CD1c-positive myeloid dendritic cell (primary cell): ENCODE data around the gene HMX2.

Source experiments
- DNase-seq: peaks from one replicate; pipeline ENCODE4 v3.0.0-alpha.2; 2016; ENCODE audit errors: extremely low spot score

Gene HMX2, protein sequence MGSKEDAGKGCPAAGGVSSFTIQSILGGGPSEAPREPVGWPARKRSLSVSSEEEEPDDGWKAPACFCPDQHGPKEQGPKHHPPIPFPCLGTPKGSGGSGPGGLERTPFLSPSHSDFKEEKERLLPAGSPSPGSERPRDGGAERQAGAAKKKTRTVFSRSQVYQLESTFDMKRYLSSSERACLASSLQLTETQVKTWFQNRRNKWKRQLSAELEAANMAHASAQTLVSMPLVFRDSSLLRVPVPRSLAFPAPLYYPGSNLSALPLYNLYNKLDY

DNA sequence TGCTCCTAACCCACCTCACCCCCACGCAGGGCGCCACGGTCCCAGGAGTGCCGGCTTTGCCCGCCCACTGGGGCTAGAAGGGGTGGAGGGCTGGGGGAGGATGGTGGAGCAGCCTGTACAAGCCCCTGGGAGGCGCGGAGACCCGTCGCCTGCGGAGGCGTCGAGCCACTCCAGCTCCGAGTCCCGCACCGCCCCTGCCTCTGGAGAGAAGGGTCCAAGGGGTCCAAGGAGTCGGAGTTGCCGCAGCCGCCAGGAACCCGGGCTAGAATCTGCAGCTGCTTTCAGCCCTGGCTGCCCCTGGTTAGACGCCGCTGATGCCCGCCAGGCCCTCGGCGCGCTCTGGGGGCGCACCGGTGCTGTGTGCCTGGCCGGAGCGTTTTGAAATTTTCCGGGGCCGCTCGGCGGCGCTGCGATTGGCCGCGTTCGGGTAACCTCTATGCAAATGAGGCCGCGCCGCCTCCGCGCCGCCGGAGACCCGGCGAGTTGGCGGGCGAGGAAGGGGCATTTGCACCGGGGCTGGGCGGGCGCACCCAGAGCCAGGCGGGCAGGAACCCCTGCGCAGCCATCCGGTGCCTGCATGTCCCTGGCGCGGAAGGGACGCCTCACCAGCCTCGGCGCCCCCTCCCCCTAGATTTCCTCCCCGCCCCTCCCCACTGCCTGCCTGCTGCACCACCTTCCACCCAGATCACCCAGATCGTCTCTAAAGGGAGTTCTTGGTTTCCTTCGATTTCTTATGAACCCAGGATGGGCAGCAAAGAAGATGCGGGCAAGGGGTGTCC is at the start of gene HMX2:
Gene HMX2 (plus strand): TSS at position 502 of the 779 bp plus-strand sequence. CDS start 243 bp downstream, at position 745.
- no peak for DNase-seq

DNA sequence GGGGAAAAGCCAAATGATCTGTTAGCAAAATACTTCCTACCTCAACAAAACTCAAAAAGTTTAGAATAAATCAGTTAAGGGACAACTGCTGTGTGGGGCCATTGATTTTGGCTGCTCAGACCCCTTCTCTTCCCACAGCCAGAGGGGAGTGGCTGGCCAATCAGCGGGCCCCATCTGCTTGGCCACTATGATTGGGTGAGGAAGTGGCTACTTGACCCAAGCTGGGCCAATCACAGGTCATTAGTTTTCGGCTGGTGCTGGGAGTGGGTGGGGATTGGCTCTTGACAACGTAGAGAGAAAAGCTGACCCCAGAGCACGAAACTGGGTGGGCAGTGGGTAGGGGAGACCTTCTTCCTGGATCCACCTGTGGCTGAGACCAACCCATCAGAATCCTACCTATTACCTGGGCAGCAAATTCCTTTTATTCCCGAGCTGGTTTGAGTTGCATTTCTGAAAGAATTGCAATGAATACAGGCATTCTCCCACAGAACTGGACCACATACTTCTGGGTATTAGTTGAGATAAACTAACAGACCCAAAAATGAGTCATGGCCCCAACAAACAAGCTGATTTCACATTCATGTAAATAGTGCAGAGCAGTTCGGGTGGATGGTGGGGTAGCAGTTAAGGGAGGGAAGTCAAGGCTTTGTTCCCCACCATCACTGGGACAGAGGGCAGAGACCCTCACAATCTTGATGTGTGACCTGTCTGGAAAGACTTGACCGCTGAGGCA is 47.7 kb upstream of the HMX2 start:
- no peak for DNase-seq

DNA sequence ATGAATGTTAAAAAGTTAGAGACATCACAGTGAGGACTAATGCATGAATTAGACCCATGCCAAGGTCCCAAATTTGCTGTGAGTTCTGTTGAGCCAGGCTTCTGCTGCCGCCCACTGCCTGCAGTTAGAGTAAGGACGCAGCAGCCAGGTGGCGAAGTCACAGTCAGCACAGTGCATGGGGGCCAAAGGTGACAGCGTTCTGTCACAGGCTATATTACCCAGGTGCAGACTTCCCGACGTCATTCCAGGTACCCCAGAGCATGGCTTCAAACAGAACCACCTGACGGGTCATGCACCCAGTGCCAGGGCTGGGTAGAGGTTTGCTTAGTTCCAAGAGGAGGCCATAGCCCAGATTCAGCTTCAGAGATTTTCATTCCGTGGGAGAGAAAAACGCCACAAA is 46.1 kb upstream of the HMX2 start:
- DNase-seq: no peak

DNA sequence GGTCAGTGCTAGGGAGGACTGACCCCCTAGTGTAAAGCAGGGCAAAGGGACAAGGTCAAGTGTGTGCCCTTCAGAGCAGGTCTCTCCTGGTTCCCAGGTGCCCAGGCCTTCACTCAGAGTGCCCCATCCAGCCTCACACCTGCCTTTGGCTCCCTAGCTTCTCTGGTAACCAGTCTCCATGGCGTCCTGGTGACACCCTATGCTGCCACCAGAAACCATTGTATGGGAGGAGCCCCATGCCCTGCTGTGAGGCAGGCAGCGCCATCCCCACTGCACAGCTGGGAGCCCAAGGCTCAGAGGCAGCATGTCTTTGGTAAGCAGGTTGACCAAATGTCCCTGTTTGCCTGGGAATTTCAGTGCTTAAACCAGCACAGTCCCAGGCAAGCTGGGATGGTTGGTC is 45.3 kb upstream of the HMX2 start:
- DNase-seq: no peak

DNA sequence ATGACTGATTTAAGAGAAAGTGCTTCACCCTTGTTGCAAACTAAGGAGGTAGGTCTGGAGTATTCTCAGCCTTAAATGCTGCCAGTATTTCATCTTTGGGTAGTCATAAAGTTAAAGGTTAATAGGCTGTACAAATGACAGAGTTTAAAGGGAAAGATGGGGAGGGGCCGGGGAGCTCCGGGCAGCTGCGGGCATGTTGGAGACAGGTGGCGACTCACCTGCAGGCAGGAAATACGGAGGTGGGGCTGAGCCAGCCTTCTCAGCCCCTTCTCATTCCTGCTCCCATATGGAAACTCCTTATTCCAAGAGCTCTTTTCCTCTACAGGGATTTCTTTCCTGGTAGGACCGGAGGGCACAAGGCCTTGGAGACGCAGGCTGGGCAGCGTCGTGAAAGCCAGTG is 44.0 kb upstream of the HMX2 start:
- DNase-seq: no peak

DNA sequence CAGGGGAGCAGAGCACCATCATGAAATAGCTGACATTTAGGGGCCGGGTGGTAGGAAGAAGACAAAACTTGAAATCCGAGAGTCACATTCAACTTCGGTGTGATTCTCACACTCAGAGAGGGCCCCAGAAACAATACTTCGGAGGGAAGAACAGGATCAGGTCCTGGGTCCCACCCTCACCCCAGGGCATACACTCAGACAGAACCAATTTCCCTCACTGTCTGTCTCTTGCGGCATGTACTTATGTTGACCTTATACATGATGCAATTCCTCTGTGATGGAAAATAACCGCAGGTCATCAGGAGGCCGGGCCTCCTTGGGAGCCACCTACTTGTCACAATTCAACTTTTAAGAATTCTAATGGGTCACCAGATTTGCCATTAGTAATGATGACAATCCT is 38.5 kb upstream of the HMX2 start:
- DNase-seq: no peak

DNA sequence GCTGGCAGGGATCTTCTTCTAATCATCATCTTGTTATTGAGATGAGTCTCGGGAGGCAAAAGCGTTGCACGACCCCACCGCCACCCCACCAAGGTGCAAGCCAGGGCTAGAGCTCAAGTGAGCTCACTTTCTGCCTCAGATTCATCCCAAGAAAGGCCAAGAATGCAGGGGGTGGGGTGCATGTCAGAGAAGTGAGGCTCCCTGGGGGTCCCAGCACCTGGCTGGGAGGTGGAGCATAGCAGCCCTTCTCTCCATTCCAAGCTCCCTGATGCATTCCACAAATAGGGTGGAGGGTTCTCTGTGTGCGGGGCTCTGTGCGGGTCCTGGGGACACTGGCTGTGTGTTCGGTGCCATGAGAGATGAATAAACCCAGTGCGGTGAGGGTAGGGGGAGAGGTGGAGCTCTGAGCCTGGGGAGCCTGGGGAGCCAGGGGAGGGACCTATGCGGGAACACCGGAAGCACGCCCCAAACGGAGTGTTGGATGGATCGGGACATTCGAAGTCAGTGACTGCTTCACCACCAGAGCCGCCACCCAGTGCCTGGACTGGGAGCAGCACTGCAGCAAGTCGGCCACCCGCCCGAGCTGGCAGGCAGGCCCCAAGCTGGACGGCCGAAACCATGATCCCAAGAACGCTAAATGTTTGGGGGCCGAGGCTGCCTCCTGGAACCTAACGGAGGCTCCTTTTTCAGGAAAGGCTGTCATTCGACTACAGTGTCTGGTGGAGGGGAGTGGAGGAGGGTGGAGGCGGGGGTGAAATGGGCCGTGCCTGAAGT is 30.1 kb upstream of the HMX2 start:
- no peak for DNase-seq

DNA sequence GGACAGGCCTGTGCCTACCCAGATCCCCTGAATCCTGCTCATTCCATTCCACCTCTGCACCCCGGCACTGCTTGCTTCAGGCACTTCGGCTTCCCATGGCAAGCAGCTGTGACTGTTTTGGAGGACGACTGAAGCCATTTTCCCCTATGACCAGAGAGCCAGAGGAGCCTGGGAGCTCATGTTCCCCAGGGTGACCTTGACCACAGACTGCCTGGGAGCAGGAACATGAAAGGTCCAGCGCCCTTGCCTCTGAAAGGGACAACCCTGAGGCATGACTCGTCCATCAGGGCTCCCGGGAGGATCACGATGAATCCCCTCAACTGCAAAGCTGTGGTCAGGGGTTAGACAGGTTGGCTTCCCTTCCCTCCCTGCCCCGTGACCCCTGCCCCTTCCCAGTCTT is 28.9 kb upstream of the HMX2 start:
- DNase-seq: no peak

DNA sequence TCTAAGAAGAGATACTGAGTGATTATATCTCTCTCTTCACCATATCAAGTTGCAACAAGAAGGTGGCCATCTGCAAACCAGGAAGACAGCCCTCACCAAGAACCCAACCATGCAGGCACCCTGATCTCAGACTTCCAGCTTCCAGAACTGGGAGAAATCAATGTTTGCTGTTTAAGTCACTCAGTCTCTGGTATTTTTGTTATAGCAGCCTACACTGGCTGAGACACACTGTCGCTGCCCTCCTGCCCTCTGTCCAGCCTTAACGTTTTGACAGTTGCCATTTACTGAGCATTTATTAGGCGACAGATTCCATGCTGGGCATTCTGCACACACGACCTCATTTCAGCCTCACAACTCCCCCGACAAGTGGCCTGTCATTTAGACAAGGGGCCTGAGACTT is 21.7 kb upstream of the HMX2 start:
- no peak for DNase-seq

DNA sequence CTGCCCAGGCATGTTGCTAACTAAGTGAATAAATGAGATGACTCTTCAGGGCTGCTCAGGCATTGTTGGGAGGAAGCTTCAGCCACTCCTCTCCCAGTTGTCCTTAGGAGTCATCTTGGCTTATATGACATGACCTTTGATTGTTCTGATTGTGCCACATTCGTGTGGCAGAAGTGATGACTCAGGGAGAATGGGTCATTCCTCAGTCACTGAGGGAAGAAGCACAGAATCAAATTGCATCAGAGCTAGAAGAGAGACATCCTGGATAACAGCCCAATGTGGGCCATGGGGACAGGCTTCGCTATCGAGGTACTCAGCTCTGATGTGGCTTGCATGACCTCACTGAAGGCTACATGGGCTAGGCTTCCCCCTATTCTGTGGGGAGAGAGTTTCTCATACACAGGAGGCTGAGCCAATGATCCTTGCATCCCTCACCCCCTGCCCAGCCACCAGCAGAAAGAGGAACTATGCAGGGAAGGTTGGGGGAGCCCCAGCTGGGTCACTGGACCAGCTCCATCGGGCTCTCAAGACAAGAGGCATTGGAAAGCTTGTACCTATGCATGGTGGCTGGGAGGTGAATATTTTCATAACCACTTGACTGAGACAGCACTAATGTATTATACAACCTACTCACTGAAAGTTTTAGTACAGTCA is 18.2 kb upstream of the HMX2 start:
- DNase-seq: no peak

DNA sequence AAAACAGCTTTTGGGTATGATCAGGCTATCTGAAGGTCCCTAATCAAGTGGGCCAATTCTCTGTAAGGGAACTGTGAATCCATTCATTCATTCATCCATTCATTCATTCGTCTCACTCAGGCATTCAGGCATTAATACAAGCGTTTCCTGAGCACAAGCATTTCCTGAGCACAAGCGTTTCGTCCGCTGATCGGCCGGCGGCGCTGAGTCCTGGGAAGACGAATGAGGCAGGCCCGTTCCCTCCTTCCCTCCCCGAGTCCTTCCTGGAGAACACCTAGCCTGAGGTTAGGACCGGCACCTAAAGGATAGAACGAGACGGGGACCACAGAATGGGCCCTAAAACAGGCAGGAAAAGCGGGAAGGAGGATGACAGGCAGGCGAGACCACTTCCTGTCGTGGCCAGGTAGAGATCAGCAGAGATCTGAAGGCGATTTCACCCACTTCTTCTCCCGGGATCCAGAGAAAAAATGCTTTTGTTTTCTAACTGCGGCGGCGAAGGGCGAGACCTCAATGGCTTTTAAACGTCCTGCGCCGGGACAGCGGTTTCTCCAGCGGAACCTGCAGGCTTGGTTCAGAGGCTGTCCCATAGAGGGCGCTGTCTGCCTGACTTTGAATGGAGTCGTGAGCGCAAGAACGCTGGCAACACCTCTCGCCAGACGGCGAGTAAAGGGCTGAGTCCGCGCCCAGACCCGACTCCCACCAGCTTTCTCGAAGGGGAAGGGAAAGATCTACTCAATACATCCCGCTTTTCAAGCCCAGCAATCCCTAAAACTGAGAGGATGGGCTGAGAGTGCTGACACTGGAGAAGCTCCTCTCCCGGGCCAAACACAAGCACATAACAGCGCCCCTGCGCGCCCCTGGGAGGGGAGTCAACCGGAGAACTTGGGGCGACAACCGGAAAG is 15.1 kb upstream of the HMX2 start:
- peak; percentile 89 for DNase-seq

DNA sequence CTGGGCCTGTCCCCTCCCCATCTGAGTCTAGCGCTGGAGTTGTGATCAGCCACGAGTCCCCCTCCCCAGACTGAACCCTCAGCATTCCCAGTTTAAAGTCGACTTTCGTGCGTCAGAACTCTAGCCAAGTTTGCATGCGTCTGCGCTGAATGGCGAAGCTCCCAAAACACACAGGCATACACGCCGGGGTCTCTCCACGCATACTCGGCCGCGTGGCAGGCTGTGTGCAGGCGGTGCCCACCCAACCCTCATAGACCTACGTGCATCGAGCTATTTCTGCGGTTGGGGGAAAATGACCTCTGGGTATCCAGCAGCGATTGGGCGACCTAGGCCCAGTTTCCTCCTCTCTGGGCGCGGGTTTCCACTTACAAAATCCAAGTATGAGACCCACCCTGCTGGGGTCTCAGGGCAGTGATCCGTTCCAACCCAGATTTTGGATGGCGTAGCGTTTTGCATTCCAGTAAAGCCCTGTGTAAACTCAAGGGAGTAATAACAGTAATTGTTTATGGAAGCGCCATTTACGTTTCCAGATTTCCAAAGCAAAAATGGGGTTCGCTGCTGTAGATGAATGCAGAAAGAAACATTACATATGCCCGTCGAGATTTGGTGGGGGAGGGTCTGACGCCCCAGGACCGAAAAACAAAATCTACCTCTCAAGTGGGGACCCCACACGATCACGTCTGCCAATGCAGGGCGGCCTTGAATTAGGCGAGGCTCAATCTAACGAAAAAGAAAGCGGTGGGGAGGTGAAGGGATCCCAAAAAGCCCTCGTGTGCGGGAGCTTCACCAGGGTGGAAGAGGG is 14.2 kb upstream of the HMX2 start:
- DNase-seq: no peak

DNA sequence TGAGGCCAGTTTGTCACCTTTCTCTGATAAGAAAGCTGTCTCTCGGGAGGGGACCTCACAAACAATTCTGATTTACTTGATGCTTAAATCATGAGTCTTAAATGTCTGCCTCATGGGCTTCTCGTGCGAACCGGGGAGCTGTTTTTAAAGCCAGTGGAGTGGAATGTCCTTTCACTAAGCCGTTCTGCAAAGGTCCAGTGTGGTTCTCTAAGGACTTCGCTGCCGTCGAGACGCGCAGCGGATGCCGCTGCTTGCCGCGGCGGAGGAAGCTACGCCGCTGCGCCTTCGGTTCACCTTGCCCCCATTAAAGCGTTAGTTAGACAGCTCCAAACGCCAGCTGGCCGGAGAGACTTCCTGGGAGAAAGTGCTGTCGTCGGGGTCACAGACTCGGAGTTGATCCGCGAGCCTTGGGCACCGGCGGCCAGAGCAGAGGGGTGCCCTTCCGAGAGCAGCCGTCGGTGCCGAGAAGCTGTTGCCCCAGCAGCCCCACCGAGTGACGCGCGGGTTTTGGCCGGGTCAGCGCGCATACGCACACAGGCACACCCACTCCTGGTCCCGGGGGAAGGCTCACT is 13.5 kb upstream of the HMX2 start:
- DNase-seq: no peak

DNA sequence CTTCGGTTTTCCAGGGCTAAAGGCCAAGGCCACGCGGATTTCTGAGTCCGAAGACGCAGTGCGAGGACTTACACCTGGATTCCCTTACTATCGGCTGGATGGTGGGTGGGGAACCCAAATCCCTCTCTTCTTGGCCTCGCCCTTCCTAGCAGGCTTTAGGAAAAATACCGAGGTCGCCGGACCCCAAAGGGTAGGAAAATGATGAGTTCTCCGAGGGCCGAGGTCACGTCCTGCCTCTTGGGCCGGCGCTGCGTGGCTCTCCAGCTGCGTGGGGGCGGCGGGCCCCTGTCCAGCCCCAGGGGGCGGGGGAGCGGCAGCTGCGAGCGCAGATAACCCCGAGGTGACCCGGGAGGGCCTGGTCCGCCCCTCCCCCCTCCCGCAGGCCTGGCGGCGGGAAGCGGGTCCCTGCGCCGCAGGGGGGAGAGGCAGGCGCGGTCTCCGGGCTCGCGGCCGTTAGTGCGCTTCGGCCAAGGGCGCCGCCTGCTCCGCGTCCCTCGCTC is 13.0 kb upstream of the HMX2 start:
- DNase-seq: no peak

DNA sequence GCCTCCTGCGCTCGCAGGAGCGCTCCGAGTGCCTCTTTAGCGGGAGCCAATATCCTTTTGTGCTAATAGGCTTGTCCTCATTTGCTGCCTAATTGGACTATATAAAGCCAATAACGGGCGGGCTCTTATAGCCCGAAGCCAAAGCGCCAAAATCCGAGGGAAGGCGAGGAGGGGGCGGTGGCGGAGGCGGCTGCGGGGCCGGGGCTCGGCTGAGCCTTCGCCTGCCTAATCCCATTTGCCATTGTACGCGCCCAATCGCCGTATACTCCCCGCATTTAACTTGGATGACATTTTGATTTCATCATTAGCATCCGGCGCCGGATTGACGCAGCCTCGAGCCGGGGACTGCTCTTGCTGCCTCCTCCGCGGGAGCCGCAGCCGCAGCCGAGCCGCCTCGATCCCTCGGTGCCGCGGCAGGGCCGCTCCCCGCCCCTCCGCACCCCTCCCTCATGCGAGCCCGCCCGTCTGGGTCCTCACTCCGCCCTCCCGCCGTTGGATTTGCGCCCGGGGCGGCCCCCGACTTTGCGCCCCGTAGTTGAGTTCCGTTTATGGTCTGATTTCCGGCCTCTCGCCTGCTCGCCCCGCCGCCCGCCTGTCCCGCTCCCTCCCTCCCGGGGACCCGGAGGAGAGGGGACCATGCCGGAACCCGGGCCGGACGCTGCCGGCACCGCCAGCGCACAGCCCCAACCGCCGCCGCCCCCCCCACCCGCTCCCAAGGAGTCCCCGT is 12.4 kb upstream of the HMX2 start, which contains the start of gene HMX3:
Gene HMX3 (plus strand): TSS at position 556 of the 727 bp plus-strand sequence. CDS start 81 bp downstream, at position 637.
- no peak for DNase-seq

DNA sequence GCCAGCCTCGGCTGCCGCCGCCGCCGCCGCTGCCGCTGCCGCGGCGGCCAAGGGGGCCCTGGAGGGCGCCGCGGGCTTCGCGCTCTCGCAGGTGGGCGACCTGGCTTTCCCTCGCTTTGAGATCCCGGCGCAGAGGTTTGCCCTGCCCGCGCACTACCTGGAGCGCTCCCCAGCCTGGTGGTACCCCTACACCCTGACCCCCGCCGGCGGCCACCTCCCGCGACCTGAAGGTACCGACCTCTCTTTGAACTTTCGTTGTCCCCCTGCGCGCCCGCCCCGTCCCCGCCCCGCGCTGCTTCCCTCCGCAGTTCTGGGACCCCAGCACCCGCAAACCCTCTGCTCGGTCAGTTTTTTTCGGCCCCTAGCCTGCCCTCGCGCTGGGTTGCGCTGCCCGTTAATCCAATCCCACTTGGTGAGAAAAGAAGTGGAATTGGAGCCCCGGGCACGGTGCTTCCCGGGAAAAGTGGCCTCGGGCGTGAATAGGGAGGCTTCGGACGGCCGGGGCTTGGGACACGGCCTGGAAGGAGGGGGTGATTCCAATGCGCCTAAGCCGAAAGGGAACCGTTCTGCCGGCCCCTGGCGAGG is 11.6 kb upstream of the HMX2 start:
- no peak for DNase-seq

DNA sequence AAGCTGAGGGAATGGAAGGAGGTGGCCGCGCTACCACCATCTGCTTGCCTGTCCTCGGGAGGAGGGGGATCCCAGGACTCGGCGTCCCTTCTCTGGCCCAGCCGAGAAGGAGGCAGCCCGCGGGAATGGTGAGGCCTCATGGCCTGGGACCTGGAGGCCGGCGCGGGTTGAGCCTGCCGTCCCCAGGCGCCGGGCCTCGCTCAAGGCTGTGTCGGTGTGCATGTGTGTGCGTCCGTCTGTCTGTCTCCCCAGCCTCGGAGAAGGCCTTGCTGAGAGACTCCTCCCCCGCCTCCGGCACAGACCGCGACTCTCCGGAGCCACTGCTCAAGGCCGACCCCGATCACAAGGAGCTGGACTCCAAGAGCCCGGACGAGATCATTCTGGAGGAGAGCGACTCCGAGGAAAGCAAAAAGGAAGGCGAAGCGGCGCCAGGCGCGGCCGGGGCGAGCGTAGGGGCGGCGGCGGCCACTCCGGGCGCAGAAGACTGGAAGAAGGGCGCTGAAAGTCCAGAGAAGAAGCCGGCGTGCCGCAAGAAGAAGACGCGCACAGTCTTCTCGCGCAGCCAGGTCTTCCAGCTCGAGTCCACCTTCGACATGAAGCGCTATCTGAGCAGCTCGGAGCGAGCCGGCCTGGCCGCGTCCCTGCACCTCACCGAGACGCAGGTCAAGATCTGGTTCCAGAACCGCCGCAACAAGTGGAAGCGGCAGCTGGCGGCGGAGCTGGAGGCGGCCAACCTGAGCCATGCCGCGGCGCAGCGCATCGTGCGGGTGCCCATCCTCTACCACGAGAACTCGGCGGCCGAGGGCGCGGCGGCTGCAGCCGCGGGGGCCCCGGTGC is 10.9 kb upstream of the HMX2 start:
- DNase-seq: no peak
